HG03280 (cell line): ENCODE data around the gene GGT5.
"Not testable (repeated sequence)": the region's sequence is repeated elsewhere in the genome, so short reads cannot be mapped to it uniquely, and the experiment has no call there.

ENCODE experiments used
- ATAC-seq: cut with Tn5 transposase; IDR thresholded peaks from one replicate; pipeline ENCODE4 v1.9.1; 2021; ENCODE audit warnings: mild to moderate bottlenecking, moderate library complexity; ENCODE audit not compliant: unreplicated experiment

The GGT5 gene

DNA sequence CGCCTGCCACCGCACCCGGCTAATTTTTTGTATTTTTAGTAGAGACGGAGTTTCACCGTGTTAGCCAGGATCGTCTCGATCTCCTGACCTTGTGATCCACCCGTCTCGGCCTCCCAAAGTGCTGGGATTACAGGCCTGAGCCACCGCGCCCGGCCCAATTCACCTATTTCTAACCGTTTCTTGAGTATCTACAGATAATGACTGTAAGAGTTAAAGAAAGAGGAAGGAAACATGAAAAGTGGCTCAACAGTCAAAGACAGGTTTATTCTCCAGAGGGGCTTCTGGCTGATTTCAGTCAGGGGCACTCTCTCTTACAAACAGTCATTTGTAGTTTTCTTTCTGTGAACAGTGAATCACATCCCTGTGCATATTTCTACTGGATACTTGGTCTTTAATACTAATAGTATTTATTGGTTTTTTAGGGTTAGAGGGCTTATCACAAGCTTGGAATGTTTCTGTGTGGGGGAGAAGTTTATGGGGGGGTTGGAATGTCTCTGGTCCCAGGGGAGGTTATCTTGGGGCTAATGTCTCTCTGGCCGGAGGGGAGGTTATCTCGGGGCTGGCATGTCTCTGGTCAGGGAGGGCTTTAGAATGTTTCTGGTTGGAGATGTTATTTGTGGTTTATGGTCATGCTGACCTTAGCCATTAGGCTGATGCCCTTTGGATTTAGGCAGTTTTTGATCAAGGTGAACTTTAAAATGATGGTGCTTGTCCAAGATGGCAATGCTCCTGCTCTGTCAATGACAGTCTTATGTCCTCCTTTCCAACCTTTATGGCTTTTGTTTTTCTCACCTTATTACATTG, 38.2 kb downstream of the GGT5 start:
- not testable (repeated sequence) for ATAC-seq

DNA sequence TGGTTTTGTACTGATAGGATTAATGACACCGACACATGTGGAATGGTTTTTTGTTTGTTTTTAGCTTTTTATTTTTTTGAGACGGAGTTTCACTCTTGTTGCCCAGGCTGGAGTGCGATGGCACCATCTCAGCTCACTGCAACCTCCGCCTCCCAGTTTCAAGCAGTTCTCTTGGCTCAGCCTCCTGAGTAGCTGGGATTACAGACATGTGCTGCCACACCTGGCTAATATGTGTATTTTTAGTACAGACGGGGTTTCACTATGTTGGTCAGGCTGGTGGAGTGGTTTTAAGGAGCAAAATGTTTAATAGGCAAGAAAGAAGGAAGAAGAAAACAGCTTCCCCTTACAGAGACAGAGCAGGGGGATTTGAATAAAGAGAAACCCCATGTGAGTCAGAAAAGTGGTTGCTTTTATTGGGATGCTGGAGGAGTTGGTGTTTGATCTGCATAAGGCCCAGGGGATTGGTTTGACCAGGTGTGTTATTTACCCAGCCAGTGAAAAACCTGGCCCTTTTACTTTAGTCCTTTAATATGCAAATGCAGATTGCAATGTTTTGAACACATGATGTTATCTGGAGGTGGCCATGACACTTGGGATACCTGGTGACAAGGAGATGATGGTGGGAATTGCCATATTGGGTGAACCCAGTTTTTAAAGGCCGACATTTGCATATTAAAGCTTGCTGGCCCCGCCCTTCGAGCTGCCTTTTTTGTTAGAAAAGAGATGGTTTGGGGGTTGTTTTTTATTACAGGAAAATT, 39.3 kb downstream of the GGT5 start:
- ATAC-seq: no peak

GRCh38 chr22:24203856-24204255, 41.0 kb downstream of the GGT5 start:
- not testable (repeated sequence) for ATAC-seq

- no peak for ATAC-seq
These were observed 42.9 kb downstream of the GGT5 start for GRCh38 chr22:24201681-24202614.

GRCh38 chr22:24200619-24201212, 44.2 kb downstream of the GGT5 start:
- no peak for ATAC-seq

- ATAC-seq: no peak
These were observed 46.2 kb downstream of the GGT5 start for GRCh38 chr22:24198682-24199052.

GRCh38 chr22:24191893-24192292, 53.0 kb downstream of the GGT5 start:
- no peak for ATAC-seq

DNA sequence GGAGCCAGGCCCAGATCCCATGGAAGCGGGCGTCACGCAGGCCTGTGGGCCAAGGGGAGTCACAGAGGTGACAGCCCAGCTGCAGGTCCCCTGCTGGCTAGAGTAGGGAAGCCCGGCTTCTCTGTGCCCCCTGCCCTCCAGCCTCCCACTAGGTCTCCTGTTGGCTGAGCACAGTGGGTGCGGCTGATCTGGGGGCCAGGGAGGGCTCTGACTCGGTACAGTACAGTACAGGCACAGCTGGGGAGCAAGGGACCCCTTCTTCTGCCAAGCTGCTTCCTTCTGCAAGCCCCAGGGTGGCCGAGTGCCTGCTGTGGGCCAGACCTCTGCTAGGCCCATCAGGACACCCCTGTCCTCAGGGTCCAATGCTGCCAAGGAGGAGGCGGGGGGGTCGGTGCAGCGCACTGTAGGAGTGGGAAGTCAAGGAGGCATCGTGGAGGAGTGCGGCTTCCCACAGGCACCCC, 53.5 kb downstream of the GGT5 start:
- no peak for ATAC-seq

DNA sequence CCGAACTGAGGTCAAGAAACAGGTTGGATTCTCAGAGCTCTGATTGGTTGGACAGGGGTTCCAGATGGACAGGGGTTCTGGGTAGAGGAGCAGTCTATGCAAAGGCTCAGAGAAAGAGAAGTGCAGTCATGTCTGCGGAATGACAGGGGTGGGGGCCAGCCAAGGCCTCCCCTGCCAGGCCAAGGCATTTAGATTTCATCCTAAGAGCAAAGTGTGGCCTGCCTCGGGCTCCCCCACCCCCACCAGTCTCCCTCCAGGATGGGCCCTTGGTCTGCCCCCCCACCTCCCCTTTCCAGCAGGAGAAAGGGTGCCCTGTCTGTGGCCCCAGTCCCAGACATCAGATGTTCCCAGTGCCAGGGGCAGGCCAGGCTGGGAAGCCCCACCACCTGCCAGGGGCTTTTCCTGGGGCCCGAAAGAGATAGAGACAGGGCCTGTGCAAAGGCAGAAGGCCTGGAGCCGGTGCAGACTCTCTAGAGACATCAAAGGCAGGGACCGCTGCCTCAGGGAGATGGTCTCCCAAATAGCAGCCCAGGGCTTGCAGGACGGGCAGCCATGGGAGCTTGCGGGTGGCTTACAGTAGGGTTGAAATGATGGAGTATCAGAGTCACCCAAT, 54.2 kb downstream of the GGT5 start:
- ATAC-seq: no peak

DNA sequence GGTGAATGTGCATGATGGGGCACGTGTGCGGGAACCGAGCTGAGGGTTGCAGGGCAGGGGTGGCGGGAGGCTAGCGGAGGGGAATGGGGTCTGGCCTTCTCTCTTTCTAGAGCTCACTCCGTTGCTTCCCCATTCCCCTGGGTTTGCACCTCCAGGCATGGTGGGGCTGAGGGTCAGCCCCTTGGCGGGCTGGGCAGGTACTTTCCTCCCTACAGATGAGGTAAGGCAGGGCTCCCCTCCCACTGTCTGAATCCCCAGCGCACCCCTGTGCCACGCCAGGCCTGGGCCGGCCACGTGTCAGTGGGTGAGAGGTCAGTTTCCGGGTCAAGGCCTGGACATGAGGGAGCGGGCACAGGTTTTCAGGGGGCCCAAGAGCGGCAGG, 54.7 kb downstream of the GGT5 start:
- ATAC-seq: no peak

GRCh38 chr22:24189249-24190158, 55.4 kb downstream of the GGT5 start:
- no peak for ATAC-seq

- no peak for ATAC-seq
These were observed 56.1 kb downstream of the GGT5 start for GRCh38 chr22:24188705-24189248.

- ATAC-seq: no peak
These were observed 56.9 kb downstream of the GGT5 start for GRCh38 chr22:24187731-24188644.

DNA sequence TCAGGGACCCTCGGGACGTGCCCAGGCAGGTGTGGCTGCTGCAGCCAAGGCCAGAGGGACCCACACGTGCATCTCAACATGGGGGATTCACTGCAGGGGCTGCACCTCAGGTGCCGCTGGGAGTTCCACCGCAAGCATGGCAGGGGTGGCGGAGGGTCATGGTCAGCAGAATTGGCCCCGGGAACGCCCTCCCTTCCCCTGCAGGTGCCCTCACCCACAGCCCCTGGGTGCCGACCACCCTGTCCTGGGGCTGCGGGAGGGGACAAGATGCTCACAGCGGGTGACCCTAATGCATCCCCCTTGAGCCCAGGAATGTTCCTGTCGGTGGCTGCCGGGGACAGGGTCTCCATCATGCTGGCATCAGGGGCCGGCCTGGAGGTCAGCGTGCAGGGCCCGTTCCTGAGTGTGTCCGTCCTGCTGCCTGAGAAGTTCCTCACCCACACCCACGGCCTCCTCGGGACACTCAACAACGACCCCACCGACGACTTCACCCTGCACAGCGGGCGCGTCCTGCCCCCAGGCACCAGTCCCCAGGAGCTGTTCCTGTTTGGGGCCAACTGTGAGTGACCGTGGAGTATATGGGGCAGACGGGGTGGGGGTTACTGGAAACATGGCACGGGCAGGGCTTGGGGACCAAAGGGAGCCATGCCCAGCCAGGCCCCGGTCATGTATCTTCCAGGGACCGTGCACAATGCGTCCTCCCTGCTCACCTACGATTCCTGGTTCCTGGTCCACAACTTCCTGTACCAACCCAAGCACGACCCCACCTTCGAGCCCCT, 57.8 kb downstream of the GGT5 start:
- ATAC-seq: no peak

DNA sequence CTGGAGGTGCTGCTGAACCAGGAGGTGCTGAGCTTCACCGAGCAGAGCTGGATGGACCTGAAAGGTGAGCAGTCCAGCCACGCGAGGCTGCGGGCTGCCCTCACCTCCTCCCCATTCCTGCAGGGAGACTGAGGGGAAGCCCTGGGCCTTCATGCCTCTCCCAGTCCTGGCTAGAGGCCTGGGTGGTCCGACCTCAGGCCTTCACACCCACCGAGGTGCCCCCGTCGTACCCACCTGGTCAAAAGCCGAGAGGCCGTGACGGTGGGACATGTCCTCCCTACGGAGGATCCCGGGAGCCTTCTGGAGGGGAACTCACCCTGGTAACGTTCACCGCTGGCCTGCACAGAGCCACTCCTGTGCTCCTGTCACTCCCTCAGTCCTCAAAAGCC, 58.5 kb downstream of the GGT5 start:
- no peak for ATAC-seq

GRCh38 chr22:24185501-24186351, 59.2 kb downstream of the GGT5 start:
- ATAC-seq: no peak
